HepG2 (cell line): ENCODE data around the gene WDR35. TPM values are rescaled to one million over a fixed set of nuclear protein-coding genes. Genes with fewer than 3 reads are reported as not detected.

Experiments
- GABPA ChIP-seq, 2 experiments: IDR thresholded peaks; 2 replicates each; pipeline ENCODE4 v1.6.1; 2011 to 2016; ENCODE audit warnings: low read depth in 2 of 2, low read length in 1 of 2, missing biosample characterization in 1 of 2, missing genetic modification characterization in 1 of 2
- GATA4 ChIP-seq: sonication (generic); IDR thresholded peaks from 2 replicates; pipeline ENCODE4 v1.6.1; 2016; ENCODE audit warnings: antibody characterized with exemption, low read depth, borderline replicate concordance
- IRF2 ChIP-seq: IDR thresholded peaks from 2 replicates; pipeline ENCODE4 v1.6.1; 2018; ENCODE audit warnings: missing genetic modification reagents, missing compliant biosample characterization
- MAFG ChIP-seq: sonication (generic); formaldehyde crosslinking; IDR thresholded peaks from 2 replicates; pipeline ENCODE4 v1.5.1; 2020; ENCODE audit warnings: mild to moderate bottlenecking, missing genetic modification reagents
- MXI1 ChIP-seq: IDR thresholded peaks from 3 replicates; pipeline ENCODE4 v1.6.1; 2012; ENCODE audit warnings: low read depth, low read length, inconsistent platforms, borderline replicate concordance
- NCOA1 ChIP-seq: sonication (generic); formaldehyde crosslinking; IDR thresholded peaks from 2 replicates; pipeline ENCODE4 v1.9.0; 2021; ENCODE audit warnings: missing genetic modification reagents
- PHF20 ChIP-seq: sonication (generic); formaldehyde crosslinking; IDR thresholded peaks from 2 replicates; pipeline ENCODE4 v1.5.0; 2020; ENCODE audit warnings: mild to moderate bottlenecking, missing genetic modification reagents
- RBM22 ChIP-seq: fragments of 200-400 bp; formaldehyde crosslinking; optimal IDR thresholded peaks from 2 replicates; pipeline ENCODE3; 2017; ENCODE audit warnings: mild to moderate bottlenecking, low read length, moderate library complexity
- SMAD9 ChIP-seq: sonication (generic); formaldehyde crosslinking; IDR thresholded peaks from 2 replicates; pipeline ENCODE4 v1.5.1; 2020; ENCODE audit warnings: mild to moderate bottlenecking, missing genetic modification reagents
- SMC3 ChIP-seq: IDR thresholded peaks from 2 replicates; pipeline ENCODE4 v1.6.1; 2011; ENCODE audit warnings: low read length, improper control_type of control experiment
- SP5 ChIP-seq: IDR thresholded peaks from 2 replicates; pipeline ENCODE4 v1.6.1; 2016; ENCODE audit warnings: low read depth, borderline replicate concordance
- TCF12 ChIP-seq, 2 experiments: fragments of 450-650 bp in 1 of 2; sonication (generic) in 1 of 2; formaldehyde crosslinking in 1 of 2; IDR thresholded peaks; 2 replicates each; pipeline versions ENCODE4 v1.6.1 to v1.8.0; 2017 to 2022; ENCODE audit warnings: antibody characterized with exemption in 1 of 2, mild to moderate bottlenecking in 1 of 2, missing genetic modification reagents in 1 of 2, moderate library complexity in 1 of 2
- ZFP36 ChIP-seq: fragments of 150-350 bp; IDR thresholded peaks from 2 replicates; pipeline ENCODE4 v1.6.1; 2018; ENCODE audit warnings: borderline replicate concordance, low read length, low read depth; ENCODE audit not compliant: partially characterized antibody
- ZNF329 ChIP-seq: sonication (generic); formaldehyde crosslinking; IDR thresholded peaks from 2 replicates; pipeline ENCODE4 v1.9.0; 2021; ENCODE audit warnings: low read depth, mild to moderate bottlenecking, missing genetic modification reagents
- ZNF333 ChIP-seq: sonication (generic); formaldehyde crosslinking; IDR thresholded peaks from 2 replicates; pipeline ENCODE4 v1.4.0; 2020; ENCODE audit warnings: mild to moderate bottlenecking, missing genetic modification reagents, borderline replicate concordance
- ZNF652 ChIP-seq: IDR thresholded peaks from 2 replicates; pipeline ENCODE4 v1.6.1; 2016; ENCODE audit warnings: low read depth, borderline replicate concordance
- ZNF781 ChIP-seq: sonication (generic); formaldehyde crosslinking; IDR thresholded peaks from 2 replicates; pipeline ENCODE4 v1.5.1; 2020; ENCODE audit warnings: borderline replicate concordance, mild to moderate bottlenecking, missing genetic modification reagents; ENCODE audit errors: not compliant biosample characterization
- ZNF891 ChIP-seq: sonication (generic); formaldehyde crosslinking; IDR thresholded peaks from 2 replicates; pipeline ENCODE4 v1.5.0; 2020; ENCODE audit warnings: mild to moderate bottlenecking, missing genetic modification reagents
- polyA plus RNA-seq, 8 experiments: library from polyadenylated mRNA; depleted of rRNA in 3 of 8; stranded (reverse) in 7 of 8; unstranded in 1 of 8; fragments of >200 nt; fragmentation: Illumina TruSeq in 4 of 8; extraction: Trizol in 4 of 8; gene quantifications; 2 replicates each; pipeline versions ENCODE4 v1.2.1 to v1.2.3, GENCODE V29; 2011 to 2016; ENCODE audit warnings: low read depth in 4 of 8, missing spikeins in 1 of 8, mixed read lengths in 1 of 8; ENCODE audit not compliant: insufficient read depth in 1 of 8
- total RNA-seq, 5 experiments: library from RNA; depleted of rRNA; stranded (reverse); fragments of >200 nt; fragmentation: Illumina TruSeq; extraction: Trizol; gene quantifications; 2 replicates each; pipeline ENCODE4 v1.2.3, GENCODE V29; 2016; ENCODE audit warnings: low read depth in 1 of 5
- TF ChIP-seq, protein P1 (sequence below): sonication (generic); formaldehyde crosslinking; conservative IDR thresholded peaks from 2 replicates; pipeline ENCODE4 v1.4.0; 2020; ENCODE audit warnings: missing genetic modification reagents
- TF ChIP-seq, protein P2 (sequence below): IDR thresholded peaks from 2 replicates; pipeline ENCODE4 v1.6.1; 2016; ENCODE audit warnings: missing genetic modification reagents, missing compliant biosample characterization
- TF ChIP-seq, protein P3 (sequence below): sonication (generic); formaldehyde crosslinking; IDR thresholded peaks from 2 replicates; pipeline ENCODE4 v1.5.0; 2020; ENCODE audit warnings: mild to moderate bottlenecking, missing genetic modification reagents, borderline replicate concordance
- TF ChIP-seq, protein P4 (sequence below): sonication (generic); formaldehyde crosslinking; IDR thresholded peaks from 2 replicates; pipeline ENCODE4 v1.4.0; 2020; ENCODE audit warnings: low read depth, mild to moderate bottlenecking, missing genetic modification reagents
- TF ChIP-seq, protein P5 (sequence below): IDR thresholded peaks from 2 replicates; pipeline ENCODE4 v1.6.1; 2016; ENCODE audit warnings: mild to moderate bottlenecking, missing biosample characterization, missing genetic modification reagents

Gene WDR35
- total and polyA plus RNA-seq, 2 of the 13 experiments (the other 11 are each of a cell fraction or from before 2014, with no cell fraction given), result 11.1 to 19.6 TPM

DNA sequence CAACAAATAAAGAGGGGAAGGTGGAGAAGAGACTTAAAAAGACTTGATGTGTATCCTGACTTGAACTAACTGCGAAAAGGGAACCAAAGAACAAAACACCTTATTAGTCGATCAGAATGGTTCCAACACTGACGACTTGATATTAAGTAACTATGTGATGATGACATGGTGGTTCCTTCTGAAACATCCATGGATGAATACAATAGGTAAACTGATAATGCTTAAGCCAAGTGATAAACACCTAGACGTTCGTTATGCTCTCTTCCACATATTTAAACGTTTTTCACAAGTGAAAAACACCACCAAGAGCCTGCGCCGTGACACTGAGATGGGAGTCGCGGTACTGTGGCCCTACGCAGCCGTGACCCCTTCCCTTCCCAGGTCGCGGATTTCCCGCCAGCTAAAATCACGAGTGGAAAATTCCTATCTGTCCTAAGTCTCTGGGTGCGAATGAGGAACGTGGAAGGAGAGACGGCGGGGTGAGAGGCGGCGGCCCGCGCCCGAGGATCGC lies 88.9 kb downstream of the WDR35 start (continued):
- TF ChIP-seq GABPA (IDR thresholded peaks at IDR 0.05; ENCODE audit: low read depth, low read length), result no peak
- no peak for TF ChIP-seq GABPA (CRISPR knock-in tag; IDR thresholded peaks at IDR 0.05; ENCODE audit: low read depth)
- TF ChIP-seq MXI1, result no peak
- TF ChIP-seq, protein P1, sequence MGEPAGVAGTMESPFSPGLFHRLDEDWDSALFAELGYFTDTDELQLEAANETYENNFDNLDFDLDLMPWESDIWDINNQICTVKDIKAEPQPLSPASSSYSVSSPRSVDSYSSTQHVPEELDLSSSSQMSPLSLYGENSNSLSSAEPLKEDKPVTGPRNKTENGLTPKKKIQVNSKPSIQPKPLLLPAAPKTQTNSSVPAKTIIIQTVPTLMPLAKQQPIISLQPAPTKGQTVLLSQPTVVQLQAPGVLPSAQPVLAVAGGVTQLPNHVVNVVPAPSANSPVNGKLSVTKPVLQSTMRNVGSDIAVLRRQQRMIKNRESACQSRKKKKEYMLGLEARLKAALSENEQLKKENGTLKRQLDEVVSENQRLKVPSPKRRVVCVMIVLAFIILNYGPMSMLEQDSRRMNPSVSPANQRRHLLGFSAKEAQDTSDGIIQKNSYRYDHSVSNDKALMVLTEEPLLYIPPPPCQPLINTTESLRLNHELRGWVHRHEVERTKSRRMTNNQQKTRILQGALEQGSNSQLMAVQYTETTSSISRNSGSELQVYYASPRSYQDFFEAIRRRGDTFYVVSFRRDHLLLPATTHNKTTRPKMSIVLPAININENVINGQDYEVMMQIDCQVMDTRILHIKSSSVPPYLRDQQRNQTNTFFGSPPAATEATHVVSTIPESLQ, result no peak
- peak; percentile 23 for TF ChIP-seq NCOA1 (CRISPR knock-in tag)
- TF ChIP-seq IRF2 (CRISPR knock-in tag), result no peak
- TF ChIP-seq, protein P2, sequence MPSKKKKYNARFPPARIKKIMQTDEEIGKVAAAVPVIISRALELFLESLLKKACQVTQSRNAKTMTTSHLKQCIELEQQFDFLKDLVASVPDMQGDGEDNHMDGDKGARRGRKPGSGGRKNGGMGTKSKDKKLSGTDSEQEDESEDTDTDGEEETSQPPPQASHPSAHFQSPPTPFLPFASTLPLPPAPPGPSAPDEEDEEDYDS, result no peak
- no peak for TF ChIP-seq SMC3
- TF ChIP-seq ZNF333 (CRISPR knock-in tag), result no peak
- 0 out of 2 replicates have a peak, but pooled peaks have one; percentile 6 for TF ChIP-seq SP5 (CRISPR knock-in tag)
- no peak for TF ChIP-seq TCF12 (IDR thresholded peaks at IDR 0.05)
- TF ChIP-seq TCF12 (CRISPR knock-in tag; IDR thresholded peaks at IDR 0.05), result 0 out of 2 replicates have a peak, but pooled peaks have one; percentile 21
- no peak for TF ChIP-seq ZNF891
- TF ChIP-seq ZNF781 (CRISPR knock-in tag), result no peak
- TF ChIP-seq, protein P3, sequence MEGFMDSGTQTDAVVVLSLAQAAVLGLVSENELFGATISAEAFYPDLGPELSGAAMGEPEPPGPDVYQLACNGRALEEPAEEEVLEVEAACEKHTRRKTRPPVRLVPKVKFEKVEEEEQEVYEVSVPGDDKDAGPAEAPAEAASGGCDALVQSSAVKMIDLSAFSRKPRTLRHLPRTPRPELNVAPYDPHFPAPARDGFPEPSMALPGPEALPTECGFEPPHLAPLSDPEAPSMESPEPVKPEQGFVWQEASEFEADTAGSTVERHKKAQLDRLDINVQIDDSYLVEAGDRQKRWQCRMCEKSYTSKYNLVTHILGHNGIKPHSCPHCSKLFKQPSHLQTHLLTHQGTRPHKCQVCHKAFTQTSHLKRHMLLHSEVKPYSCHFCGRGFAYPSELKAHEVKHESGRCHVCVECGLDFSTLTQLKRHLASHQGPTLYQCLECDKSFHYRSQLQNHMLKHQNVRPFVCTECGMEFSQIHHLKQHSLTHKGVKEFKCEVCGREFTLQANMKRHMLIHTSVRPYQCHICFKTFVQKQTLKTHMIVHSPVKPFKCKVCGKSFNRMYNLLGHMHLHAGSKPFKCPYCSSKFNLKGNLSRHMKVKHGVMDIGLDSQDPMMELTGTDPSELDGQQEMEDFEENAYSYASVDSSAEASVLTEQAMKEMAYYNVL (CRISPR knock-in tag), result no peak
- no peak for TF ChIP-seq MAFG (CRISPR knock-in tag)
- no peak for TF ChIP-seq GATA4
- no peak; the same call in 1 of the 2 replicates for TF ChIP-seq ZNF329
- TF ChIP-seq ZFP36, result no peak
- TF ChIP-seq RBM22, result no peak
- TF ChIP-seq, protein P4, sequence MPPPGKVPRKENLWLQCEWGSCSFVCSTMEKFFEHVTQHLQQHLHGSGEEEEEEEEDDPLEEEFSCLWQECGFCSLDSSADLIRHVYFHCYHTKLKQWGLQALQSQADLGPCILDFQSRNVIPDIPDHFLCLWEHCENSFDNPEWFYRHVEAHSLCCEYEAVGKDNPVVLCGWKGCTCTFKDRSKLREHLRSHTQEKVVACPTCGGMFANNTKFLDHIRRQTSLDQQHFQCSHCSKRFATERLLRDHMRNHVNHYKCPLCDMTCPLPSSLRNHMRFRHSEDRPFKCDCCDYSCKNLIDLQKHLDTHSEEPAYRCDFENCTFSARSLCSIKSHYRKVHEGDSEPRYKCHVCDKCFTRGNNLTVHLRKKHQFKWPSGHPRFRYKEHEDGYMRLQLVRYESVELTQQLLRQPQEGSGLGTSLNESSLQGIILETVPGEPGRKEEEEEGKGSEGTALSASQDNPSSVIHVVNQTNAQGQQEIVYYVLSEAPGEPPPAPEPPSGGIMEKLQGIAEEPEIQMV, result no peak; the same call in 1 of the 2 replicates
- TF ChIP-seq SMAD9 (CRISPR knock-in tag), result 0 out of 2 replicates have a peak, but pooled peaks have one; percentile 3
- TF ChIP-seq ZNF652 (CRISPR knock-in tag), result no peak
- no peak for TF ChIP-seq PHF20 (CRISPR knock-in tag)
- TF ChIP-seq, protein P5, sequence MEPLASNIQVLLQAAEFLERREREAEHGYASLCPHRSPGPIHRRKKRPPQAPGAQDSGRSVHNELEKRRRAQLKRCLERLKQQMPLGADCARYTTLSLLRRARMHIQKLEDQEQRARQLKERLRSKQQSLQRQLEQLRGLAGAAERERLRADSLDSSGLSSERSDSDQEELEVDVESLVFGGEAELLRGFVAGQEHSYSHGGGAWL (CRISPR knock-in tag), result no peak
